Hindlimb muscle (tissue), 1 donor: ENCODE data around the gene PKD1. TPM values are rescaled to one million over a fixed set of nuclear protein-coding genes. Genes with fewer than 3 reads are reported as not detected.
"Not testable (repeated sequence)": the region's sequence is repeated elsewhere in the genome, so short reads cannot be mapped to it uniquely, and the experiment has no call there.

ENCODE experiments used
- DNase-seq: peaks from one replicate; pipeline ENCODE4 v3.0.0-alpha.2; 2013
- polyA plus RNA-seq: library from polyadenylated mRNA; unstranded; fragments of 120-200 nt; gene quantifications from one replicate; pipeline ENCODE4 v1.2.1, GENCODE V29; 2013; ENCODE audit not compliant: insufficient read length

PKD1 gene
- polyA plus RNA-seq, 1 donor = 181 TPM

DNA sequence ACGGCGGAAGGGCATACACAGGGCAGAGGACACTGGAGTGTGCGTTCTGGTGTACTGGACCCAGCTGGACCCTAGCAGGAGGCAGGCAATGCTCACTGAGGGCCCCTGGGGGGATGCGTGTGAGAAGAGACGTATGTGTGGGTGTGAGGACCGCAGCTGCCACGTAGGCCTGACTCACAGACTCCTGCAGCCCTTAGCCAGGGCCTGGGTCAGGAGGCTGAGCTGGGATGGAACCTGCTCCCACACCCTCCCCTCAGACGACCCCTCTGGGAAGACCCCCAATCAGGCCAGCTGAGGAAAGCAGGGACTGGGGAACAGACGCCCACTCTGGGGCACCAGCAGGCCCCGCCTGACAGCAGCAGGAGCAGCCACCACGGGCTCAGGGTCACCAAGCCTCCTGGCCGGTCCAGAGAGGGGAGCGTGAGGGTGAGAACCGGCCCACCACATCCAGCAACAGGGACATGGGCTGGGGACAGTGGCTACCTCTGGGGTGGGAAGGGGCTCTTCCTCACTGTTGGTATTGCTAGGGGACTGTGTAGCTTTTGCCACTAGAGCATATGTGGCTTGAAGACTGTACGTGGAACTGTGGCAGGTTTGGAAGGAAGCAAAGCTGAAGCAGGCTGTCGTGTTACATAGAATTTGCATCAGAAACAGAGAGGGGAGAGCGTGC is 28.4 kb downstream of the PKD1 start:
- not testable (repeated sequence) for DNase-seq

DNA sequence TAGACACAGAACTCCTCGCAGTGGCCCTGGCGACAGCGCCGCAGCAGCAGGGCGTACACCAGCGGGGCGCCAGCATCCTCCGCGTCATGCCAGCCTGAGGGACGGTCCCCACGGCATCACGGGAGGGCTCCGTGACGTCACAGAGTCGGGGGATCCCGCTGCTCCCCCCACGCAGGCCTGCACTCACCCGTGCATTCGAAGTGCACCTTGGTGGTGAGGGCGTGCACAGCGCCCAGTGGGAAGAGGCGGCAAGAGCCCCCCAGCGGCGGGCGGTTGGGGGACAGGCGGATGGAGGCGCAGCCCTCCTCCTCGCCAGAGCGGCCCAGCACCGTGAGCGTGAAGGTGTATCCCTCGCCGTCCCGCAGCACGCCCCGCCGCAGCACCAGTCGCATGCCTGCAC is 29.5 kb downstream of the PKD1 start:
- not testable (repeated sequence) for DNase-seq

DNA sequence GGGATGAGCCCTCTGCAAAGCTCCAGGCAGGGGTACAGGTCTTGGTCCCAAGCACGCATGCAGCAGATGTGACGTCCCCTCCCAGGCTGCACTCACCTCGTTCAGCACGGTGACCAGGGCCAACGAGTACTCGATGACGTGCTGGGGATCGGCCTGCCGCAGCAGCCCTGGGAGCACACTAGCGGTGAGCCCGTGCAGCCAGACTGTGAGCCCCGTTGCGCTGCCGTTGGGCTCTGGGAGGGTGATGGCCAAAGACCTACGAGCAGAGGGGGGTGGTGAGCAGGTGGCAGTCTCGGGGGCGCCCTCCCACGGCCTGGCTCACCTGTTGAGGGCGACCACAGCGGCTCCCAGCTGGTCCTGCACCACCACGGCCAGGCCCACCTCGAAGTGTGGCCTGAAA is 29.9 kb downstream of the PKD1 start:
- DNase-seq = not testable (repeated sequence)

DNA sequence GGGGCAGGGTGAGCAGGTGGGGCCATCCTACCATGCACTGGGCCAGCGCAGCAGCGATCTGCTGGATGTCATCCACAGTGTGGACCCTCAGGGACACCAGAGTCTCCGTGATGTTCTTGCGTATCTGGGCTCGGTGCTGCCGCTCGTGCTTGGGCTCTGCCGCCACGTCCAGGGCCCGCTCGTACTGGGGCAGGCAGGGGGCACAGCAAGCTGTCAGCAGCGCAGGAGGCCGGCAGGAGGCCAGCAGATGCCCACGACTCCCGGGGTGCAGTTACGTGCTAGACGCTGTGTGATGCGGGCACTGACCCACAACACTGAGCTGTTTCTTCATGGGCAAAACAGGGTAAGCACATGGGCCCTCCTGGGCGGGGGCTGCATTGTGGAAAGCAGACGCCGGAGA is 30.4 kb downstream of the PKD1 start:
- not testable (repeated sequence) for DNase-seq

DNA sequence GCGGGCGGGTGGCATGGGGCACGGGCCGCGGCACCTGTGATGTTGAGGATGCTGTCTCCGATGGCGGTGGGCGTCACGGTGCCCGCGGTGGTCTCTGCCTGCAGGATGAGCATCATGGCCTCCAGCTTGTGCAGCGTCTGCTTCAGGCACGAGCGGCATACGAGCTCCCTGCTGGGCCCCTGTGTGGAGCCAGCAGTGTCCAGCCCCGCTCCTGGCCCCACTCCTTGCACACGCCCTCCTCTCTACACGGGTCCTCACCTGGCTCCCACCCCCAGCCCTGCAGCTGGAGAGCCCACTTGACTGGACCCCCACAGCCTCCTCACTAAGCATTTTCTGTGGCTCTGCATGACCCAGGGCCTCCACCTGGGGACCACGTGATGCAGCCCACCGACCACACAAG is 31.2 kb downstream of the PKD1 start:
- DNase-seq = not testable (repeated sequence)

DNA sequence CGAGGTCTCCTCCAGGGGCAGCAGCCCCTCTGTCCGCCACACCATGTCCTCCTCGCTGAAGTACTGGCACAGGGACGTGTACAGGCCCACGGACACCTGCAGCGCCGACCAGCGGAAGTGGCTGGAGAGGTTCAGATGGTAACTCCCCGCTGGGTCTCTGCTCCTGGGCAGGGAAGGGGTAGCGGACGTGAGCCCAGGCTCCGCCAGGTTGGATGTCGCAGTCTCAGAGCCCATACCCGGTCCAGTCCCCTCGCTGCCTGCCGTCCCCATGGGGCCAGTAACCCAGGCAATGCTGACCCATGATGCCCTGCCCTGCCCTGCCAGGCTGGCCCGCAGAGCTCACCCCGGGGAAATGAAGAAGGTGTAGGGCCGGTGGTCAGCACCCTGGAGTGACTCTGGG is 33.2 kb downstream of the PKD1 start:
- DNase-seq = no peak

DNA sequence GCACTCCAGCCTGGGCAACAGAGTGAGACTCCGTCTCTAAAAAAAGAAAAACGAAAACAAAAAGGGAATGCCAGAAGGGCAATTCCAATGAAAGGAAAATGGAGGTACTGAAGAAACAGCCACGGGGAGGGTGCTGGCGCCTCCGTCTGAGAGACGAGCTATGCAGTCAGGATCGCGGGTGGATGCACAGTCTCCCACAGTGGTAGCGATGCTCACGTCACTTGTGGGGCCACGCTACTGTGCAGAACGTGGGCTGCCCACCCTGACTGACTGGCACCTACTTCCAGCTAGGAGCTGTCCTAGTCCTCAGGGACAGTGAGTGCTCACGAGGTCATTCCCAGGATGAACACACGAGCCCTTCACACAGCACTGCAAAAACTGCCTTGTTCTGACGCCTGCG is 34.1 kb downstream of the PKD1 start:
- DNase-seq = not testable (repeated sequence)

DNA sequence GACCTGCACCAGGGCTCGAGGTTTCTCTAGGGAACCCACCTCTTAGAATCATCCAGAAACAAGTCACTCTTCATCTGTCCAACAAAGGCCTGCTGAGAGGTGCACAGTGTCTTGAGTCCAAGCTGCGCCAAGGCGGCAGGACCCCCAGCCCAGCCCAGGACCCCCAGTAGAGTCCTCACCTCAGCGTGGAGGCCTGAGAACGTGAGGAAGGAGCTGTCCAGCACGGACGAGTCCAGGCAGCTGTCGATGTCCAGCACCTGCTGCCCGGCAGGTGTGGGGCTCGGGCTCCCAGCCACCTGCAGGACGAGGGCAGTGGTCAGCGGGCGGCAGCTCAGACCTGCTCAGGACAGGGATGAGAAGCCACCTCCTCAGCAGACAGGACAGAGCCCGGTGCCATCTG is 38.0 kb downstream of the PKD1 start:
- not testable (repeated sequence) for DNase-seq

DNA sequence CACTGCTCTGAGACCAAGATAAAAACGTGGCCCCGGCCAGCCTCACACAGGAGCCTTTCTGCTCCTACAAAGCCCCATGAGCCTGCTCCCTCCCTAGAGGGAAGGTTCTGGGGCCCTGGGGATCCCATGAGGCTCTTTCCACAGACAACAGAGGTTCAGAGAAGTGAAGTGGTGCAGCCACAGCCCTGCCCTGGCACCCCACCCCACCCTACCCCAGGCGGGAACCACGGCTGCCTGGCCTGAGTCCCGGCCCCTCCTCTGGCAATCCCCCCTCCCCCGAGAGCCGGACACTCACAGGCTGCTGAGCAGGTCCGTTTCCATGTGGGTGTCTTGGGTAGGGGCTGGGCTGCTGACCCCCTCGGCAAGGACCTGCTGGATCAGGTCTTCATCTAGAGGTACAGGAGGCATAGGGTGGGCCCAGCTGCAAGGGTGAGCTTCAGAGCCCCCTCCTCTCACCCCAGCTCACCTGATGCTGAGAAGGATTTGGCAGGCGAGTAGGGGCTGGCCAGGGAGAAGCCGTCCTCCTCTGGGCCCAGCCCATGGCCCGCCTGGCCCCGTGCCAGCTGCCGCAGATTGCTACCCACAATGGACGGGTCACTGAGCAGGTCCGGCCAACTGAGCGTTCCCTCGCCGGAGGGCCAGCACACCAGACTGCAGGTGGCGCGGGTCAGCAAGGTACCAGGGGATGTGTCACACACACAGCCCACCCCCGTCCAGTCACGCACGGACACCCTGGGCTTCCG is 38.7 kb downstream of the PKD1 start:
- no peak for DNase-seq

DNA sequence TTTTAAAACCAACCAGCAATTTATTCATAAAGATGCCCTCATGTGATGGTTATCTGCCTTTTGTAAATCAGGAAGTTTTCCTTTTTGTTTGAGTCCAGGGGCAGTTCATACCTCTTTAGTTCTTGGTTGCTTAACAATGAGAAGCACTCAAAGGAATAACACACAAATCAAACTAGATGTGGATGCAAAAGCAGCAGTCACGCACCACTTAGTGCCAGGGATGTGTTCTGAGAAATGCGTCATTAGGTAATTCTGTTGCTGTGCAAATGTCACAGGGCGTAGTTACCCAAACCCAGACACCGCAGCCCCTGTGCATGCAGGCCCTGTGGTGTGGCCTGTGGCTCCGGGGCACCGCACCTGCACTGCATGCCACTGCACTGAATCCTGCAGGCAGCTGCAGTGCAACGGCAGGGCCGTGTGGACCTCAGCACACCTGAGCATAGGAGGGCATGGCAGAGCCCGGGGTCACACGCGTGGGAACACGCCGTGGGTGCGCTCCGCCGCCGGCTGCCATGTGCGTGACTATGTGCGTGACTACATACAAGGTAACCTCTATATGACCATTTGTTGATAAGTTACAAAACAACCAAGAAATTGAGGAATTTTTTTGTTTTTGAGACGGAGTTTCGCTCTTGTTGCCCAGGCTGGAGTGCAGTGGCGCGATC is 39.6 kb downstream of the PKD1 start:
- DNase-seq = no peak

DNA sequence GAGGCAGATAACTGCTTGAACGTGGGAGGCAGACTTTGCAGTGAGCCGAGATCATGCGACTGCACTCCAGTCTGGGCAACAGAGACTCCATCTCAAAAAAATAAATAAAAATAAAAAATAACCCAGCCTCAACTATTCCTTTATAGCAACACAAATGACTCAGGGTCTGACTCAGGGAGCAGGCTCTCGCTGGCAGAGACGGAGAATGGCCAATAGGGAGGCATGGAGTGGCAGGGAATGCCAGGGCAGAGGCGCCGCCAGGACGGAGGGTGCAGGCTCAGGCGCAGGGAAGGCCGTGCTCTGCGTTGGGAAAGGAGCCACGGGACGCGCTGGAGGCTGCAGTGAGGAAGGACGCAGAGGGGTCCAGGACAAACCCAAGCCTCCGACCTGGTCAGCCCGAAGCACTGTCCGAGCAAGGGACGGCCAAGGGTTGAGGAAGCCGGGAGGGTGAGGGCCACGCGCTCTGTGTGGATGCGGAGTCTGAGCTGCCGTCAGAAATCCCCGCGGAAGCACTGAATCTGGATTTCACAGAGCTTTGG is 40.3 kb downstream of the PKD1 start:
- no peak for DNase-seq

DNA sequence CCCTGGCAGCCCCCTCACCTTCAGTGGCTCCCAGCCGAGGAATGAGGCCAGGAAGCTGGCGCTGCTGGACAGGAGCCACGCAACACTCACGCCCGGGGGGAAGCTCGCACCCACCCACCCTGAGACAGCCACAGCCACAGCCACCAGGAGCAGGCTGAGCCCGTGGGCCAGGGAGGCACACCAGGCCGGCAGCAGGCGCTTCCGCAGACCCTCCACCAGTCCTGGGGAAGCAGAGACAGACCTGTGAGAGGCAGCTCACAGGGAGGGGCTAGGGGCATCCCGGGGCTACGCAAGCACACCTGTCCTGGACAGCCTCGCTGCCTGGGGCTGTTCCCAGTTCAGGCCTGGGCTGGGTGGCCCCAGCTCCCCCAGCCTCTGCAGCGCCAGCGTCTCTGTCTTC is 41.9 kb downstream of the PKD1 start:
- DNase-seq = no peak

DNA sequence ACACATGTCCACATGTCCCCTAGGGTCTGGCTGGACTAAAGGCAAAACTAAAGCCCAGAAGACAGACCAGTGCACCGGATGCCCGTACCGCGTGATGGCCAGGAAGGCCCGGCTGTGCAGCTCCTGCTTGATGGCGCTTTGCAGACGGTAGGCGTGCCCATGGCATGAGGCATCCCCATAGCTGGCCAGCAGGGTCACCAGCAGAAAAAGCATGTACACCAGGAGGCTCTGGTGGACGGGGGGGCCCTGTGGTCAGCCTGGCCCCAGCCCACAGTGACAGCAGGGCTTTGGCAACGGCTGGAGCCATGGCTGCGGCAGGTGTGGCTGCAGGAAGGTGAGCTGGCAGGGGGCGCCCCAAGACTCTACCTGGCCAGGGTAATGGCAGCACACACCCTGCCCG is 42.8 kb downstream of the PKD1 start:
- no peak for DNase-seq

DNA sequence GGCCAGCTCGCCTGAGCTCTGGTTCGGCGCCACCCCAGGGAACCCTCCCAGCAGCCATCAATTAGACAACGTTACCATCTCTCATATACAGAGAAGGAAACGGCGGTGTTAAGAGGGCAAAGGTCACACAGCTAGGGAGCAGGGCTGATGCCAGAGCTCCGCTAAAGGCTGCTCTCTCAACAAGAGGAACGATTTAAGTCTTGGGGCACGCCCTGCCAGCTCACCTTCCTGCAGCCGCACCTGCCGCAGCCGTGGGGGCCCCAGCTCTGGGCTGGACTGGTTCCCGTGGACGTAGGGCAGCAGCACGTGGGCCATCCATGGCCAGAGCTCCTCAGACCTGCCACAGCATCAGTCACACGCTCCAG is 43.5 kb downstream of the PKD1 start:
- no peak for DNase-seq

DNA sequence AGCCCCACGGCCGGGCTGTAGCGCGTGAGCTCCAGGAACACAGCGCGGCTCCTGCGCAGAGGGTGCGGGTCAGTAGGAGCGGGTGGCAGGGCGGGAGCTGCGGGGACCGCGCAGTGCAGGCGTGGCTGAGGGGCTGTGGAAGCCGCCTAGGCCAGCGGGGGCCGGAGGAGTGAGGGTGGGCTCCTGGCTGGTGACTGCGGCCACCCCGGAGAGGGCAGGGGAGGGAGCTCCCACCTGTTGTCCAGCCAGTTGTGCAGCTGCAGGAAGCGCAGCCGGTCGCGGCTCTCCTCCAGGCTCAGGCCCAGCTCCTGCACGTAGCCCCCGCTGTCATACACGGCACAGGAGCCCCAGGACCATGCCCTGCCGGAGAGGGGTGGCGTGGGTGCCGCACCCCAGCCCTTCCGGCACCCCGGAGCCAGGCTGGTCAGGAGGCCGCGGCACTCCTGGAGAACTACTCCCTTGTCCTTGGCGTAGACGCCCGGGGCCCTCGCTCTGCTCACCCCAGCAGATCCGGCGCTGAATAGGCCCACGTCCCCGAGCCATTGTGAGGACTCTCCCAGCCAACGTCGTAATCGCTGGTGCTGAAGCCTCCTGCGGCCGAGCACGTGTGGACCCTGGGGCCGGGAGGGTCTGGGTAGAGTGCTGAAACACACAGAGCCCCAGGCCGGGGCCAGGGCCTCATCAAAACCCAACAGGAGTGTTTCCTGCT is 44.0 kb downstream of the PKD1 start:
- no peak for DNase-seq

DNA sequence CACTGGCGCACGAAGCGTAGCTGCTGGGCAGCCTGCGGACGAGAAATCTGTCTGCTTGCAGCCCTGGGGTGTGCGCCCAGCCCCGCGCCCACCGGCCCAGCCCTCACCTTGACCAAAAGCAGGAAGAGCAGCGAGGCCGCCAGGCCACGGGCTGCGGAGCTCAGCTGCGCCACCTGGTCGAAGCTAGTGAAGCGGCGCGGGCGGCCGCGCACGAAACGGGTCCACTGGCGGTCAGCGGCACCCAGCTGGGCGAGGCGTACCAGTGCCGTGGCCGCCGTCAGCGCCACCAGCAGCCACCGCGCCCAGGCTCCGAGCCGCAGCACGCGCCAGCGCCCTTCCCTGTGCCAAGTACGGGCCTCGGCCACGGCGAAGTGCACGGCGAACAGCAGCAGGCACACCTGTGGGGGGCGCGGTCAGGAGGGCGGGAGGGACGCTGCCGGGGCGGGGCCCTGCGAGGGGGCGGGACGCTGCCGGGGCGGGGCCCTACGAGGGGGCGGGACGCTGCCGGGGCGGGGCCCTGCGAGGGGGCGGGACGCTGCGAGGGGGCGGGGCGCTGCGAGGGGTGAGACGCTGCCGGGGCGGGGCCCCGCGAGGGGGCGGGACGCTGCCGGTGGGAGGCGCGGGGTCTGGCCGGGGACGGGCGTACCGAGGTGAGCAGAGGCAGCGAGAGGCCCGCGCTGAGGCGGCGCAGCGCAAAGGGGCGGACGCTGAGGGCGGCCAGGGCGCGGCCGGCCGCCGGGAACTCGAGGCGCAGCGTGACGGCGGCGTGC is 44.7 kb downstream of the PKD1 start:
- DNase-seq = peak; percentile 72

DNA sequence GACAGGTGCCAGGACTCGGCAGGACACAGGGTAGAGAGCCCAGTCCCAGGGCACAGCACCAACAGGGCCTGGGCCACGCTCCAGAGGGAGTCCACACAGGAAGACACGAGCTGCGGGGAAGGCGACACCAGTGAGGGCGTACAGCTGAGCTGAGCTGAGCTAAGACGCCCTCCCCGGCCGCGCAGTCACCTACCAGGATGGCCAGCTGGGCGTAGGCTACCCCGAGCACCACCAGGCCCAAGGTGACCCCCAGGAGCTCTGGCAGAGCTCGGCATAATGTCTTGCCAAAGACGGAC is 45.3 kb downstream of the PKD1 start:
- DNase-seq = no peak

DNA sequence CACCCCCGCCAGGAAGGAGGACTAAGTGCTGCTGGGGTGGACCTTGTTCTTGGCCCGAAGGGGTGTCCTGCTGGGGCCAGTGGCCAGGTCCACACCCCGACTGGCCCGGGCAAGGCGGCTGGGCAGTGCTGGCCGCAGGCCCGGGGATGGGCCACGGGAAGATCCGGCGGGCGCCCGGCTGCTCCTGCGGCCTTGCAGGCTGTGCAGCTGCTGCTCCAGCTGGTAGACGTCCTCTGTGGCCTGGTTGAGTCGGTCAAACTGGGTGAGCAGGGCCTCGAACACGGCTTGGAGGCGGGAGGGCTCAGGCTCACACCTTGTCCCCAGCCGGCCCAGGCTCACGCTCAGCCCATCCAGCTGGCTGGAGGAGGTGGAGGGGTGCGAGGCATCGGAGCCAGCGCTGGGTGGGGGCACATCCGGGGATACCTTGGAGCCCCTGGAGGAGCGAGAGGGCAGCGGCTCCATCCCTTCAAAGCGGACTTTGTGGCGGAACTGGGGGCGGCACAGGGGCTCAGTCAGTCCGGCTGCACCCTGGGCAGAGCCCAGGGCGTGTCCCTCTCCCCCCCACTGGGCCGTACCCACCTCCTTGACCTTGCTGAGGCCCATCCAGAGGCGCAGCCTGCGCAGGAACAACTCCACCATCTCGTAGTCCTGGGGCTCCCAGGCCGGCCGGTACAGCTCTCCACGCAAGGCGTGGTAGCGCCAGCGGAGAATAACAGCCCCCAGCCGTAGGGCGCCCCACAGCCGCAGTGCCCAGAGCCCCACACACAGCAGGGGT is 45.8 kb downstream of the PKD1 start:
- no peak for DNase-seq

DNA sequence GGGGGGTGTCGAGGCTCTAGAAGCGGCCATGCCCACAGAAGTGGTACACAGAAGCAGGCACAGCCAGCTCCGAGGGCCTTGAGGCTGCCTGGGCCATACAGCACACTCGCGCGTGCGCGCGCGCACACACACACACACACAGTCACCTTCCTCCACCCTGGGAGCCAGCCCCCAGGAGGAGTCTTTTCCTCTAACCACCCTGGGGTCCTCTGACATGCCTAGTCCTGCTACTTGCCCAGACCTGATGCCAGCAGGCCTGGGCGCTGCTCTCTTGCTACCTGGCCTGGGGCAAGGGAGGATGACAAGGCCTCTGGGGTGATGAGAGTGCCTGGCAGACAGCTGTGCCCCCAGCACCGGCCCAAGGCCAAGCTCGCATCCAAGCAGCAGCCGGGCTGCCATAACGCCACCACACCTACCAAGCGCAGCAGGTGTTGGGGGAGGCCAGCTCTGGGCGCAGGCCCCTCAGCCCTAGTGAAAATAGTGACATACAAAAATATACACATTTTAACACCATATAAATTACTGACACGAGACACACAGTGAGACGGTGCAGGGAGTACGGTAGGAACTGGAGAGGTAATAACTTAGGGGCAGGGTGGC is 46.8 kb downstream of the PKD1 start:
- no peak for DNase-seq

DNA sequence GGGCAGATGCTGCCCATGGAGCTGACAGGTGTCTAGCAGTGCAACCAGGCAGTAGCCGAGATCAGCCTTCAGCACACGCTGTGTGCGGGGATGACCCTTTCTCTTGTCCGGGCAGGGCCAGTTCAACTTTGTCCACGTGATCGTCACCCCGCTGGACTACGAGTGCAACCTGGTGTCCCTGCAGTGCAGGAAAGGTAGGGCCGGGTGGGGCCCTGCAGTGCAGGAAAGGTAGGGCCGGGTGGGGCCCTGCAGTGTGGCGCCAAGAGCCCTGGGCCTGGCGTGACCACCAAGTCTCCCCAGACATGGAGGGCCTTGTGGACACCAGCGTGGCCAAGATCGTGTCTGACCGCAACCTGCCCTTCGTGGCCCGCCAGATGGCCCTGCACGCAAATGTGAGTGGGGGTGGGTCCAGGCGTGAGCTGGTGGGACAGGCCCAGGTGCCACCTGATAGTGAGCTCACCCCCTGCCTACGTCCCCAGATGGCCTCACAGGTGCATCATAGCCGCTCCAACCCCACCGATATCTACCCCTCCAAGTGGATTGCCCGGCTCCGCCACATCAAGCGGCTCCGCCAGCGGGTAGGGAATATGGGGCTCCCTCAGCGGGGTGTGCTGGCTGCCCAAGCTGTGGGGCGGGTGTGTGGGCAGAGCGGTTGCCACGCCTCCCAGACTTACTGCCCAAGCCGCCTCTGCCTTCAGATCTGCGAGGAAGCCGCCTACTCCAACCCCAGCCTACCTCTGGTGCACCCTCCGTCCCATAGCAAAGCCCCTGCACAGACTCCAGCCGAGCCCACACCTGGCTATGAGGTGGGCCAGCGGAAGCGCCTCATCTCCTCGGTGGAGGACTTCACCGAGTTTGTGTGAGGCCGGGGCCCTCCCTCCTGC is 47.7 kb downstream of the PKD1 start:
- no peak for DNase-seq
